Activated CD4-positive, CD25-positive, alpha-beta regulatory T cell (primary cell): Measurements from ENCODE around the gene IGF1R.

Experiments used
- DNase-seq, 4 experiments: peaks; one replicate each; lab custom pipeline; 2025; lab: John Stamatoyannopoulos, UW

IGF1R gene

DNA sequence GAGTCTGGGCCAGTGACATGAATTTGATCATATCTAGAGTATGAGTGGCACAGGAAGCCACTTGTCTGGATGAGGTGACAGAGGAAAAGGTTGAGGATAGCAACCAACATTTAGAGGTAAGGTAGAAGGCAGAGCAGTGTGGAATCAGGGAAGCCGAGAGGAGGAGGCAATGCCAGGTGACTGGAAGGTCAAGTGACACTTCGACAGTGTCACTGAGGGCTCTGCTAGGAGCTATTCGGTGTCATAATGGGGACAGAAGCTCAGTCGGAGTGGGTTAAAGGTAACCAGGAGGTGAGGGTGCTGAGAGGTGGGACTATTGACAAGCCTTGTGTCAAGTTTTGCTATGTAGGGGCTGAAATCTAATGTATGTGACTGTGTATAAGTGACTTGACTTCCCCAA lies 56.7 kb downstream of the IGF1R start:
- DNase-seq, result no peak

DNA sequence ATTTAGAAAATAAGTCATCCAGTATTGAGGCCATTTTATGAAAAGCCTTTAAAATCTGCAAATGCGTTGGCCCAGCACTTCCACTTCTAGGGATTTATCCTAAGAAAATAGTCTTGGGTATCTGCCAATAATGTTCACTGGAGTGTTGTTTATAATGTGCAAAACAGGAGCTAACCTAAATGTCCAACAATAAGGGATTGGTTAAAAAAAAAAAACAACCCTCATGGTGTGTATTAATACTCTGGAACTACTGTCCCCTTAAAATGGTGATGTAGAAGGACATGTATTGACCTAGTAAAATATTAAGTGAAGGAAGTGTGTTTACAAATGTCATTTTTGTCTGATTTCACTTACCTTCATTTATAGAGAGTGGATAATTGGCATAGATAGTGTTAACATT lies 58.0 kb downstream of the IGF1R start:
- DNase-seq, result no peak

DNA sequence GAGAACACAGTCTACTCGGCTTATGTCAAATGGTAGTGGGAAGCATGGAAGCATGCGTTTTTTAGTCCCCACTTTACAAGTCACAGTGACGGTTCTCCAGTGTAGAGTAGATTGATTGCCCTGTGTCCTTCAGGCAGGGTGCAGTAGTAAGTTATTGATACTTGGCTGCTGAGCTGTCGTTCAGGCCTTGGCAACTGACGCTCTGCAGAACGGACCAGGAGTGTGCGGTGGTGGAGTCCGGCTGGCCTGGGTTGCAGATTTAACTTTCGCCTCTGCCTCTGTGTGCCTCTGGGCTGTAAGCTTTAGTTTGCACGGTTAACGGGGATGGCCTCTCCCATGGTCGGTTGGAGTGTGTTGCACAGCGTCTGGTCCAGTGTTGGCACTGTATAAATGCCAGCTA lies 58.6 kb downstream of the IGF1R start:
- no peak for DNase-seq

DNA sequence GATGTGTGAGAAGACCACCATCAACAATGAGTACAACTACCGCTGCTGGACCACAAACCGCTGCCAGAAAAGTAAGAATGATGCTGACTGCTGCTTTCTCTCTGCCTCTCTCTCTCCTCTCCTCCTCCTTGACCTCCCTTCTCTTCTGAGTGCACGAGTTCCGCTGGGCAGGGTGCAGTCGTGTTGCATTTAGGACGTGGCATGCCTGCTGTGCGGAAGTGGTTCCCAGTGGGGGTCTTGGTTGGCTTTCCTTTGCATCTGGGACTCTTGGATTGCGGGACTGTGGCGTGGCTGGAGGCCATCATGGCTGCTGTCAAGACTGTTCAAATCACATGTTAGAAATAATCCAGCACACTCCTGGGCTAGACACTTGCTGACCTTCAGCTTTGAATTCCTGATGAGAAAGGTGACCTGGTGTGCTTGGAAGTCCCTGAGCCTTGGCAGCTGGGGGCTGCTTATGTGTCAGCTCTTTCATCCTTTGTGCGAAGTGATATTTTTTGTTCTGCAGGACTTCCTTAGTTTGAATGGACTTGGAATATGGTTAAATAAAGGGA lies 59.8 kb downstream of the IGF1R start:
- DNase-seq, result no peak

DNA sequence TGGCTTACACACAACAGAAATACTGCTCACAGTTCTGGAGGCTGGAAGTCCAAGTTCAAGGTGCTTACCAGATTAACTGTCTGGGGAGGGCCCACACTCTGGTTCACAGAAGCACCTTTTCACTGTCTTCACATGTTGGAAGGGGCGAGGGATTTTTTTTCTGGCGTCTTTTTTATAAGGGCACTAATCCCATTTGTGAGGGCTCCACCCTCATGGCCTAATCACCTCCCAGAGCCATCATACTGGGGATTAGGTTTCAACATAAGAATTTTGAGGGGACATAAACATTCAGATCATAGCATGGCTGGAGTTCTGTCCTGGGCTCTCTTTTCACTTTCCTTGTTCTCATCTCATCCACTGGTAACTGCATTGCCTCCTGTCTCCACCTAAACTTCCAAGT lies 63.5 kb downstream of the IGF1R start:
- no peak for DNase-seq

DNA sequence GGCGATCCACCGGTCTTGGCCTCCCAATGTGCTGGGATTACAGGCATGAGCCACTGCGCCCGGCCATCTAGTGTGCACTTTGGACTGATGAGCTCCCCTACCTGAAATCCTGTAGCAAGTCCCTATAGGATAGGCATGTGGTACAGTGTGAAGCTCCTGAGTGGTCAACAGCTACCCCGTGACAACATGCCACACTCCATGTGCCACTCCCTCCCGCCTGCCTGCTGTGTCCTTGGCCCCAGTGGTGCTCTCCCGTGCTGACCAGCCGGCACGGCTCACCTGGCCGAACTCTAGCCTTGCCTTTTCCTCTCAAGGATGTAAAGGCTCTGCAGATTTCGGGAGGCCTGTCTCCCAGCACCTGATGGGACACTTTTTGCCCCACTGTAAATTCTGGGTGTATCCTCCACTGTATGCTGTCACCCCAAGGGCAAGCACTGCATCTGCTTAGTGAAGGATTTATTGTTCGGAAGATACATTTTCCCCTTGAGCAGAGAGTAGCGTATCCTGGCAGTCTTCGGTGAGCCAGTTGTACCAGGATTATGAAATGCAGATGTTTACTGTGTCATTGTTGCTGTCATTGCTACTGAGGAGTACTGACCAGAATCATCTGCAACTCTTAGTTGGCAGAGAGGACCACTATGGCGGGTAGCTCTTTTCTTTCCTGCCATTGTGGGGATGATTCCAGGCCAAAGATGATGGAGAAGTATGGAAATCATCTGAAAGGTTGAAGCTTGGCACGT lies 64.7 kb downstream of the IGF1R start:
- DNase-seq, result no peak

DNA sequence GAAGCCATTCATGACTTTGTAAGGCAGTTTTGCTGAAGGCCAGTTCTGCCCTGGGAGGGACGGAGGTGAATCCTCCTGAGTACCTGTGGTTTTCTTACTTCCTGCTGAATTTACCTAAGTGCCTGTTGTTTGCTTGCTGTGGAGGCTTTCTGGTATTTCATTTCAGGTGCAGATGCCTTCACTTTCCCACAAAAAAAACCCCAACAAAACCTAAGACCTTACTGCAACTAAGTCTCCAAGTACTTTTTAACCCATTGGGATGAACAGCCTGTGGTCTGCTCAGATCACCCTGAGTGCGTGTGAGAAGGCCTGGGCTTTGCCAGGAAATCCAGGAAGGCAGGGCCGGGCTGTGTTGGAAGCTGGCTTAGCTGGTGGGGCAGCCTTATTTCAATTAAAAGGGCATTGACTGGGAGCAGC lies 65.3 kb downstream of the IGF1R start:
- DNase-seq, result no peak

DNA sequence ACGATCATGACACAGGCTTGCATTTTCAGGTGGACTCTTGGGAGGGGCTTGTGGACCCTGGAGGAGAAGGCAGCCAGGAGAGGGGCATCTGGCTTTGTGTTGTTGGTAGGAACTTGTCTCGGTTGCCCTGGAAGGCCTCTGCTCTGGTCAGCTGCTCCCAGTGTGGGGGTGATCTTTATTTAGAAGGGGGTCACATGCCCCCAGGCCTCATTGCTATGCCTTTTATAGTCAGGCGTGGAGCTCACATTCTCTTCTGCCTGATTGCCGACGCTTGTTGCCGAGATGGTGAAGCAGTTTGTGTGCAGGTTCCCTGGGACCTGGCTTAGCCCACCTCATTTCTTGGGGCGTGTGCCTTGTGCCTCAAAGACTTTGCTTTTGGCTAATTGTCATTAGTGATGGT lies 66.6 kb downstream of the IGF1R start:
- DNase-seq, result no peak

DNA sequence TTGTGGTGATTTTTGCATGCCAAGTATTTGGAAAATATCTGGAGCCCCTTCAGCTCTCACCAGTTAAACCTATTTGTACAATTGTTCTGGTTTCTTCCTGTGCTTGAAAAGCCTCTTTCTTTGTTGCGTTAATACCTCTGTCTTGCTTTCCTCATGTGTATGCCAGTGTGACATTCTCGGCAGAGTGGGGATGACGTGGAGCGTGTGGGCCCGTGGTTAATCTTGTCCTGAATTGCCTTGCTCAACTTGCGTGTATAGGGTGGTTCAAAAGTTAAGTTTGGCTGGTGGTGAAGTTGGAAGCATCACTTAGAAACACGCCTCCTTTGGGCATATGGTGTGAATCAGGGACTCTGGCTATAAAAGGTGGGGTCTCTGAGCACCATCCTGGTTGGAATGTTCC lies 67.1 kb downstream of the IGF1R start:
- no peak for DNase-seq

DNA sequence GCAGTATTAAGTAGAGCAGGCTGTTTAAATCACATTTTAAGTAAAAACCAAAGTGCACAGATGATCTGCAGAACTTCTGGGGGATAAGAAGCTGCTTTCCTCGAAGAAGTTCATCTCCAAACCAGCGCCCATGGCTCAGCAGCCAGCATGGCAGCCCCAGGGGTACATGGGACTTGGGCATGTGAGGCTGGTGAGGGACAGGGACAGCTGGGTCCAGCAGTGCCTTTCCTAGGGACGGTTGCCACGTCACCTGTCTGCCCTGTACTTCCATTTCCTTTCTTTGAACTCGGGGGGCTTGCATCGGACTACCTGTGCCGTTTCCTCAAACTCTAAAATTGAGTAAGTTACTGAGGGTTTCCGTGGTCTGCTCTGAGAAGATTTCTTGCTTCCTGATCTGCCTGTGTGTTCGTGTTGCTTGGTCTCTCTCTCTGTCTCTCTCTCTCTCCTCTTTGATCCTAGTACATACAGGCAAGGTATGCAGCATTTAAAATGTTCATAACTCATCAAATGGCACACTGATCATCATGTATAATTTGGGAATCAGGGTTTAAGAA lies 67.6 kb downstream of the IGF1R start:
- no peak for DNase-seq

DNA sequence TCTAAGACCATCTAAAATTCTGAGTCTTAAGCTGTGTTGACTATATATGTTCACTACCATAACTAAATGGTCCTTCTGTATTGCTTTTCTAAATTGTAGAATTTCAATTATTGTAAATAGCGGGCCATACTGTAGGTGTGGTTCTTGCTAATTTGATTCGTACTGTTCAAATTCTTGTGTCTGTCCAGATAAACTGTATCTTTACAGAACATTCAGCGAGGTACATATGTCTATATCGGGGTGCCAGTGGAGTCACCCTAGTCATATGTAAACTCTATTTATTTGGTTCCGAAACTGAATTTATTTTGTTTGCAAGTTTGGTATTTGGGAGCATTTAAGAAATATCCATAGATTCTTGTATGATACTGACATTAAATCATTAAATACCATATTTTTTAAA lies 69.0 kb downstream of the IGF1R start:
- DNase-seq, result no peak

DNA sequence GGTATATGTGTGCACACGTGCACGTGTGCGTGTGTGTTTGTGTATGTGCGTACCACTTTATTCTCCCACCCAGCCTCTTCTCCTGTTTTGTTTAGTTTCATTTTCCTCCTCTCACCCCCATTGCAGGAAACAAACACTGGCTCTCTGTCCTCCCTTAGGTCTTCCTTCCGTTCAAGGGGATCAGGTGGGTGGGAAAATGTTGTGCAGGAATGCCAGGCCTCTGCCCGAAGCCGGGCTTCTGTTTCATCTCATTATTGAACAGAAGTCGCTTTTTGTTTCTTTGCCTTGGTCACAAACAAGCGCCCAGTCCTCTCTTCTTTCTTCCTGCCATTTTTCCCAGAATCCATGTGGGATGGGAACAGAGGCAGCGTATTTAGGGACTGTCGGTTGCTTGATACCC lies 69.6 kb downstream of the IGF1R start:
- DNase-seq, result no peak

DNA sequence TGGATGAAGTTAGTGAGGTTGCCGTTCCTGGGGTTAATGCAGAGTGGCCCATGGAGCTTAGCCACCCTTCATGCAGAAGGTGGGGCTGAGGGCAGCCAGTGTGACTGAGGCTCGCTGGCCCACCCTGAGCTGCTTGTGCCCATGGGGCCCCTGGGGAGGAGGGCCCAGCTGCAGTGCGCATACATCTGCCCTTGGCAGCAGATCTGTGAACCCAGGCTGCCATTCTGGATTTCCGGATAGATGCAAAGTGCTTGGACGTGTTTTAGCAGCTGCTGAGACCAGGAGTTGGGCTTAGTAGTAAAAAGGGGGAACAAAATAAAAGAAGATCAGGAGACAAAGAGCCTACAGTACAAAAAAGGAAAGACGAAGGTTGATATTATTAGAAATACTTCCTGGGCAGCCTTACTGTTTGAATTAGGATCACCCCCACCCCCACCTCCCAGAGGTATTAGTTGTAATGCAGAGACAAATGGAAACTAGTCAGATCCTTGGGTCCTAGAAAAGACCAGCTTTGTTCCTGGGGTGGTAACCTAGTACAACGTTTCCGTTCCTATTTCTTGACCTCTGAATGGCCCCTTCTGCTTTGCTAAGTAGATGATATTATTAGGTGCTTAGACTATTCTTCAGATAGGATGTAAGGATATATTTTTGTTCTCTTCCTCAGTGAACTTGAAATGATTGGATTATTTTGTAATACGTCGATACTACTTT lies 70.2 kb downstream of the IGF1R start:
- DNase-seq, result no peak

DNA sequence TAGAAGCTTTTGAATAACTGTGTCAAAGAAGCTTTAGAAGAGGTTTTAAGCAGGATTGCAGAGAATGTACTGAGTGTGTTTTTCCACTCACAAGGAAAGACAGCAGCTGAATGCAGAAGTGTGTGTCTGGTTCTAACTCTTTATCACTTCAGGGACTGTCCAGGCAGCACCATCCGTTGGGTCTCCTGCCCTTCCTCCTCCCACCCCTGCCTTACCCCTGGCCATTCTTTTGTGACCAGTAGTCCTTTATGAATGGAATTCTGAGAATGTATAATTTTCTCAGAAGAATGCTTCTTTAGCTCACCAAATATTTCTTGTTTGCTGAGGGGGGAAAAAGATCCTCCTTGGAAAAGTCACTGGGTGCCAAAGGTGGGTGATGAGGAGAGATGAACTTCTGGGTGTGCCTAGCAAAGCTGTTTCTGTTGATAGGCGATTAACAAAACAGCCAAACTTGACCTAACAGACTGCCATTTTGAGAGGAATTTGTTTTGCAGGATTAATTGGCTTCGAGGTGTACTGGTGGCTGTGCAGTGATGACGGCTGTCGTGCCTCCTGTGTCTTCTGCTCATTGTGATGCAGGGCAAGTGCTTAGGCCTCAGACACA lies 70.9 kb downstream of the IGF1R start:
- no peak for DNase-seq

DNA sequence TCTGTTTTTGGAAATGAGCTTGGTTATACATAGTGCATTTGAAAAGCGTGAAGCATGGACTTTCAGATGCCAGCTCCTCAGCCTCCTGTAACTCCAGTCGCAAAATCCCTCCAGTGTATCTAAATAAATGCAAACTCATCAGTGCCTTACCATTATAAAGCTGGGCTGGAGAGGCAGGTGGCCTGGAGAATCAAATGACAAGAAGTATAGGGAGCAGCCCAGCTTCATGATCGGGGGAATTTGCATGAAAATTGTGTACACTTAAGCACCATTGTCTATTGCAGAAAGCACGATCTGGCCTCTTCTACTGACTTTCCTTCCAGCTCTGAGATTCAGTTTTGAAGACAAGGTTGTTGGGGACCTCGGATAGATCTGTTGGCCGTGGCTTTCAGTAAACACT lies 71.7 kb downstream of the IGF1R start:
- no peak for DNase-seq

DNA sequence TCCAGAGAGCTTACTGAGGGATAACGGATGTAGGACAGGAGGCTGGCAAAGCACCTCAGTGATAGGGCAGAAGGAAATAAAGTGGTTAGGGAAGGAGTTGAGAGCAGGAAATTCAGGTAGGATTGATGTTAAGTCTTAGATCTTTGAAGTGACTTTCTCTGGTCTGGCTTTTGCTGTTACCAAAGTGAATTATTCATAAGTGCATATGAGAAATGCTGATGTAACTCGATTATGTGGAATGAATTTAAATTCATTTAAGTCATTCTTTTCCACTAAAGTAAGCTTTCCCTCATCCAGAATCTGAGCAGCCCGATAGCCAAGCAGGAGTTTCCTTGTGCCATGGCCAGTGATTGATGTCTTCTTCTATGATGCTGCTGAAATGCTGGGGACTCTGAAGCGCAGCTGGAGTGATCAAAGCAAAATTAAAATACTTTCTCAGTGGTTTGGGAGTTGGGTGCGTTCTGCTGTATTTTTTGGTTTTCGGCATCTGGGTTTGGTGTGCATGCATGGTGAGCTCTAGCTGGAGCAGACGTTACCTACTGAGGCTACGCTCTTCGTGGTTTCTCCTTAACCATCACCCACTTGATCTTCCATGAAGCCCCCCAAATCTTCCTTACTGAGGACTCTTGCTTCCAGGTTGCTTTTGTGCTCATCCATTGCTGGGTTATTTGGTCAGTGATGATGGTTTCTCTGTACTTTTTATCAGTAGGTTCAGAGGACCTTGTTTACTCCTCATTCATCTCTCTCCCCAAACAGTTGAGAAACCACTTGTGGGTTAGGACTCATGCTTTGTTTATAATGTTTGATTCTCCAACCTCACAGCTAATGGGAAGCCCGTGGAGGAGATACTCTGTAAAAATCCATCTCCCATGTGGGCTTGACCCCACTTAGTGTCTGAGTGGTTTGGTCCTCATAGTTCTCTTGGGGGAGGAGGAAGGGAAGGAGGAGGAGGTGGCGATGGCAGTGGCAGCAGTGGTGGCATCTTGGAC lies 72.5 kb downstream of the IGF1R start:
- no peak for DNase-seq

DNA sequence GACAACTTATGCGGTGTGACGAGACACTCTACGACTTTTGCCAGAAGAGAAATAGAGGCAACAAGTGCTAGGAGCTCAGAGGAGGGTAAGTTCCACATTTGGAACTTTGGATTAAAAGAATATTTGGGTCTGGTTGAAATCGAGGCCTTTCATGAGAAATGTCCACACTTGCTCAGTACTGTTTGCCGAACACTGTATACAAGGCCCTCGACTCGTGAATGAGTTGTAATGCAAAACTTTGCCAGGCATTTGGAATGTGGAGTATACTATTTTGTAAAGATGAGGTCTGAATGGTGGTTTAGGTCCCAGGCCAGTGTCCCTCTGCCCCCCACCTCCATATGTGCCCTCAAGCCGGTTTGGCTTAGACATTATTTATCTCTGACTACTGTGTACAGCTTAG lies 73.9 kb downstream of the IGF1R start:
- no peak for DNase-seq

DNA sequence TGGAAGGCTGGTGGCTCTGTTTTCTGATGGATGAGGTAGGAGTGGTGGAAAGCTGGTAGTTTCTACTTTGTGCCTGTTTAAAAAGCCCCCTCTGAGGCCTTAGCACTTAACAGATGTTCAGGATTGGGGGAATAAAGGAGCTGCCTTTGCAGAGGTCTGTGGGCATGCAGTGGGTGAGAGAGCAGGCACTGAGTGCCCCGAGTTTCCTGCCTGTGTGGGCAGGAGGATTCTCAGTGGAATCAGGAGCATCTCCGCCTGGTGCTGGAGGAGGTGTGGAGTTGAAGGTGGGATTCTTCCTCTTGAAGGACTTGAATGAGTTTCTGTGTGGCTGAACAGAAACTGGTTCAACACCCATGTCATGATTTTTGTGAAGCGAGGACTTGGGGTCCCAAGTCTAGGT lies 74.3 kb downstream of the IGF1R start:
- DNase-seq, result no peak

DNA sequence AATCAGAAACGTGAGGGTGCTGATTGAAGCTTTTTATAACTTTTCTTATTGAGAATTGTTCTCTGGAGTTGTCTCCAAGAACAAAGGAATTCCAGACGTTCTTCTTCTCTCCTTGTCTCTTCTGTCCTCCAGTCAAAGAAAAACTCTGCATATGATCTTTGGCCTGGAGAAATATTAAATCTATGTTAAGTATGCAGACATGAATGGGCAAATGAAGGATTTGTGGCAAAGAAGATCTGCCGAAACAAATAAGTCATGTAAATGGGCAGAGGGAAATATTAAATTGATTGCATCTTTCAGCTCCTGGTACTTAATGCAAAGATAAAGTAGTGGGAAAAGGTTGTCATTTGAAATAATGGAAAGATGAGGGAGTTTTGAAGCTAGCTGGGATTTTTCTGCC lies 74.9 kb downstream of the IGF1R start:
- DNase-seq, result no peak

DNA sequence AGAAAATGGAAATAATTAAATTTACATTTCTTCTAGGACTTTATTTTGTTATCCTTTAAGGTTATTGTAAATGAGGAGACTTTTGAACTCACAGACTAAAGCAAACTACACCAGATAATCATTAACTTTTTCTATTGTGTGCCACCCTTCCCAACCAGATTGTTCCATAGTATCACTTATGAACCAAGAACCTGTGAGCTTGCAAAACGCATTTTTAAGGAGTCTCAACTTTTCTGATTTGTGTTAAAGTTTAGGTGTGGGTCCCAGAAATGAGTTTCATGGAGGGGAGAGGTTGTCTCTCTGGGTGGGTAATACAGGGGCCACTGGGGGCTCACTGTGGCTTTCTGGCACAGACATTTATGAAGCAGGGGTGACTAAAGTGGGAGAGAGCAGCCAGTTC lies 75.7 kb downstream of the IGF1R start:
- no peak for DNase-seq

DNA sequence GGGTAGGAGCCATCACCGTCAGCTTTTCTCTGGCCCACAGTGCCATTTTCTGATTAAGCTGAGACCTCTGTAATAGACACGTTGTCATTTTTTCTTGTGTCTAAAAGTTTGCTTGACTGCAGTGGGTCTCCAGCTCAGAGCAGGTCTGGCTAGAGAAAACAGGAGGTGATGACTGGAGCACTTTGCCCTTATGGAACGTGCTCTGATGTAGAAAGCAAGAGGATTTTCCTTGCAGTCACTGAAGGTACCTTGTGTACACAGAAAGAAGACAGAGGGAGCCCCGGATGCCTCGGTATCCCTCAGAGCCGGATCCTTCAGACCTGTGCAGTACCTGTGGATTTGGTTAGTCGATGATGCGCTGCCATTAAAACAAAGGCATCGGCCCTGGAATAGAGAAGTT lies 76.2 kb downstream of the IGF1R start:
- DNase-seq, result no peak

DNA sequence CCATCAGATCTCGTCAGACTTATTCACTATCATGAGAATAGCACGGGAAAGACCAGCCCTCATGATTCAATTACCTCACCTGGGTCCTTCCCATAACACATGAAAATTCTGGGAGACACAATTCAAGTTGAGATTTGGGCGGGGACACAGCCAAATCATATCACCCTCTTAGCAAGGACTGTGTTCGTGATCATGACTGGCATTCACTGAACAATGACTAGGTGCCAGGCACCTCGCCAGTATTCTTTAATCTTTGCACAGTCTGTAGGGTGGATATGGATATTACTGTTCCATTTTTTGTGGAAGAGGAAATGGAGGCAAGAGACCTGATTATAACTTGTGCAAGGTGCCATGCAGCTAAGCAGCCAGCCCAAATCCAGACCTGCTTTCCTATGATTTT lies 77.5 kb downstream of the IGF1R start:
- DNase-seq, result no peak
